HCT116 (cell line): ENCODE data around the gene AGGF1. TPM values are rescaled to one million over a fixed set of nuclear protein-coding genes. Genes with fewer than 3 reads are reported as not detected.
A peak's percentile ranks its signal among the peaks of the same experiment; 100 is the strongest.

Experiments used
- ATAC-seq: fragments of 200-7000 bp; cut with Tn5 transposase; 2 replicates; pipeline ENCODE4 v1.9.1; 2020; ENCODE audit warnings: mild to moderate bottlenecking, moderate library complexity
- BruUV-seq: library from RNA; stranded (reverse); fragments of 400-500 nt; replicated peaks from 2 replicates; lab custom pipeline; 2021; lab: Mats Ljungman, UMichigan
- CTCF ChIA-PET: fragments of 300-600 bp; sonication (Branson Sonifier 250); formaldehyde crosslinking; loops from one replicate; lab custom pipeline; 2021; ENCODE audit warnings: antibody characterized with exemption; lab: Charles Lee
- POLR2A ChIA-PET: fragments of 300-600, 350-600 bp; sonication (Branson Sonifier 250); formaldehyde crosslinking; loops from one replicate; lab custom pipeline; 2021; ENCODE audit warnings: antibody characterized with exemption; lab: Charles Lee
- RAD21 ChIA-PET, 2 experiments: fragments of 300-600 bp; sonication (Branson Sonifier 250); formaldehyde crosslinking; loops; one replicate each; lab custom pipeline; 2023; ENCODE audit warnings: low total read pairs in 2 of 2; ENCODE audit not compliant: uncharacterized antibody in 2 of 2, unreplicated experiment in 2 of 2, low non-redundant PET in 1 of 2; lab: Charles Lee
- DNase-seq: peaks from one replicate; pipeline ENCODE4 v3.0.0-alpha.2; 2010; ENCODE audit warnings: low read depth, low spot score
- H2AFZ ChIP-seq: fragments of 200-600 bp; shearing (Covaris generic), sonication (generic); 2 replicates; pipeline ENCODE4 v1.6.1; 2017; ENCODE audit warnings: low read depth, mixed run types, mixed read lengths, antibody characterized with exemption, low read length; ENCODE audit not compliant: poor library complexity, severe bottlenecking
- H3K27ac ChIP-seq: 2 replicates; pipeline ENCODE4 v1.5.1; 2012; ENCODE audit warnings: low read depth, low read length
- H3K27me3 ChIP-seq: fragments of 200-600 bp; sonication (generic); 2 replicates; pipeline ENCODE4 v1.6.1; 2016; ENCODE audit warnings: mixed run types, low read length, mixed read lengths; ENCODE audit not compliant: insufficient read depth
- H3K36me3 ChIP-seq, 2 experiments: fragments of 200-500 bp in 1 of 2; fragments of 200-600 bp in 1 of 2; sonication (Bioruptor generic) in 1 of 2; sonication (generic) in 1 of 2; 2 replicates each; pipeline versions ENCODE4 v1.5.1 to v1.6.1; 2014 to 2016; ENCODE audit warnings: low read length in 2 of 2, inconsistent platforms in 1 of 2, mixed read lengths in 1 of 2, mixed run types in 1 of 2; ENCODE audit not compliant: insufficient read depth in 2 of 2, control insufficient read depth in 1 of 2
- H3K4me1 ChIP-seq, 2 experiments: fragments of 200-600 bp in 1 of 2; sonication (generic) in 1 of 2; 2 replicates each; pipeline versions ENCODE4 v1.5.1 to v1.6.1; 2012 to 2017; ENCODE audit warnings: low read length in 2 of 2, inconsistent platforms in 1 of 2, mild to moderate bottlenecking in 1 of 2, mixed read lengths in 1 of 2, mixed run types in 1 of 2, moderate library complexity in 1 of 2; ENCODE audit not compliant: insufficient read depth in 2 of 2, control insufficient read depth in 1 of 2
- H3K4me2 ChIP-seq: fragments of 200-600 bp; sonication (generic); 2 replicates; pipeline ENCODE4 v1.6.1; 2017; ENCODE audit warnings: mixed run types, low read length, mixed read lengths
- H3K4me3 ChIP-seq, 2 experiments: fragments of 200-600 bp in 1 of 2; sonication (generic) in 1 of 2; replicated peaks in 1 of 2; 2 replicates each; pipeline ENCODE4 v1.5.1; 2011 to 2016; ENCODE audit warnings: low read length in 2 of 2, control low read depth in 1 of 2, low read depth in 1 of 2, mild to moderate bottlenecking in 1 of 2, mixed read lengths in 1 of 2, mixed run types in 1 of 2
- H3K79me2 ChIP-seq: fragments of 200-600 bp; sonication (generic); 2 replicates; pipeline ENCODE4 v1.6.1; 2017; ENCODE audit warnings: mild to moderate bottlenecking, mixed run types, low read length, moderate library complexity, mixed read lengths; ENCODE audit not compliant: insufficient read depth
- H3K9ac ChIP-seq: fragments of 200-600 bp; sonication (generic); 2 replicates; pipeline ENCODE4 v1.6.1; 2016; ENCODE audit warnings: low read length, mixed read lengths
- H3K9me2 ChIP-seq: fragments of 200-600 bp; sonication (generic), shearing (Covaris generic); 2 replicates; pipeline ENCODE4 v1.6.1; 2017; ENCODE audit warnings: mixed run types, mild to moderate bottlenecking, moderate library complexity; ENCODE audit not compliant: insufficient read depth
- H3K9me3 ChIP-seq, 2 experiments: fragments of 200-500 bp in 1 of 2; fragments of 200-600 bp in 1 of 2; sonication (Bioruptor generic) in 1 of 2; sonication (generic) in 1 of 2; 2 replicates each; pipeline ENCODE4 v1.6.1; 2014 to 2017; ENCODE audit warnings: low read length in 2 of 2, mixed read lengths in 2 of 2, inconsistent platforms in 1 of 2, low read depth in 1 of 2, mild to moderate bottlenecking in 1 of 2, mixed run types in 1 of 2, moderate library complexity in 1 of 2; ENCODE audit not compliant: control insufficient read depth in 1 of 2, insufficient read depth in 1 of 2
- H4K20me1 ChIP-seq: fragments of 200-600 bp; sonication (generic), shearing (Covaris generic); 2 replicates; pipeline ENCODE4 v1.6.1; 2017; ENCODE audit warnings: mixed run types, mild to moderate bottlenecking, moderate library complexity; ENCODE audit not compliant: insufficient read depth
- ATF3 ChIP-seq: IDR thresholded peaks from 2 replicates; pipeline ENCODE4 v1.6.1; 2012
- CBX3 ChIP-seq: IDR thresholded peaks from 2 replicates; pipeline ENCODE4 v1.6.1; 2012; ENCODE audit warnings: low read depth
- CEBPB ChIP-seq: IDR thresholded peaks from 2 replicates; pipeline ENCODE4 v1.6.1; 2012; ENCODE audit warnings: low read depth
- EGR1 ChIP-seq: IDR thresholded peaks from 2 replicates; pipeline ENCODE4 v1.6.1; 2012; ENCODE audit warnings: low read depth
- ELF1 ChIP-seq: IDR thresholded peaks from 2 replicates; pipeline ENCODE4 v1.6.1; 2012; ENCODE audit warnings: low read depth, borderline replicate concordance
- EZH2 ChIP-seq: fragments of 200-600 bp; sonication (generic); IDR thresholded peaks from 2 replicates; pipeline ENCODE4 v1.6.1; 2017; ENCODE audit warnings: antibody characterized with exemption, mixed run types
- EZH2phosphoT487 ChIP-seq: fragments of 200-600 bp; IDR thresholded peaks from 2 replicates; pipeline ENCODE4 v1.6.1; 2018; ENCODE audit warnings: antibody characterized with exemption, borderline replicate concordance
- FOSL1 ChIP-seq: IDR thresholded peaks from 2 replicates; pipeline ENCODE4 v1.6.1; 2012; ENCODE audit warnings: low read depth
- JUND ChIP-seq: IDR thresholded peaks from 2 replicates; pipeline ENCODE4 v1.6.1; 2012
- POLR2A ChIP-seq: IDR thresholded peaks from 2 replicates; pipeline ENCODE4 v1.7.0; 2011; ENCODE audit warnings: borderline replicate concordance; ENCODE audit not compliant: insufficient read depth, insufficient read length; ENCODE audit errors: extremely low read depth
- POLR2AphosphoS5 ChIP-seq: IDR thresholded peaks from 2 replicates; pipeline ENCODE4 v1.6.1; 2011; ENCODE audit warnings: mild to moderate bottlenecking, low read depth, low read length, moderate library complexity
- RAD21 ChIP-seq: IDR thresholded peaks from 2 replicates; pipeline ENCODE4 v1.6.1; 2012; ENCODE audit warnings: low read depth, mild to moderate bottlenecking
- SP1 ChIP-seq: IDR thresholded peaks from 2 replicates; pipeline ENCODE4 v1.6.1; 2012; ENCODE audit warnings: low read depth
- SRF ChIP-seq: IDR thresholded peaks from 2 replicates; pipeline ENCODE4 v1.6.1; 2012; ENCODE audit warnings: low read depth
- YY1 ChIP-seq: IDR thresholded peaks from 2 replicates; pipeline ENCODE4 v1.6.1; 2011; ENCODE audit warnings: low read length, low read depth, moderate library complexity, mild to moderate bottlenecking; ENCODE audit not compliant: insufficient replicate concordance; ENCODE audit errors: extremely low read depth
- ZFX ChIP-seq: fragments of 450-650 bp; IDR thresholded peaks from 2 replicates; pipeline ENCODE4 v1.6.1; 2017
- ZNF274 ChIP-seq: fragments of 200-500 bp; sonication (Bioruptor generic); IDR thresholded peaks from 2 replicates; pipeline ENCODE4 v1.6.1; 2014; ENCODE audit warnings: mild to moderate bottlenecking, low read depth, low read length, inconsistent platforms
- intact Hi-C: fragments of 100-400 bp; cut with micrococcal nuclease; formaldehyde crosslinking; loops from 2 replicates; pipeline ENCODE4 v1.10.0; 2022
- total RNA-seq: library from RNA; stranded (reverse); gene quantifications from one replicate; pipeline ENCODE4 v1.2.1, GENCODE V29; 2021; ENCODE audit not compliant: unreplicated experiment
- TF ChIP-seq, protein P1 (sequence below): IDR thresholded peaks from 2 replicates; pipeline ENCODE4 v1.6.1; 2011; ENCODE audit warnings: mild to moderate bottlenecking, low read length, moderate library complexity; ENCODE audit not compliant: insufficient replicate concordance; ENCODE audit errors: extremely low read depth
- TF ChIP-seq, protein P2 (sequence below): IDR thresholded peaks from 2 replicates; pipeline ENCODE4 v1.6.1; 2012

The AGGF1 gene
- total RNA-seq, 1 experiment from 2014 or later: 22.2 TPM

DNA sequence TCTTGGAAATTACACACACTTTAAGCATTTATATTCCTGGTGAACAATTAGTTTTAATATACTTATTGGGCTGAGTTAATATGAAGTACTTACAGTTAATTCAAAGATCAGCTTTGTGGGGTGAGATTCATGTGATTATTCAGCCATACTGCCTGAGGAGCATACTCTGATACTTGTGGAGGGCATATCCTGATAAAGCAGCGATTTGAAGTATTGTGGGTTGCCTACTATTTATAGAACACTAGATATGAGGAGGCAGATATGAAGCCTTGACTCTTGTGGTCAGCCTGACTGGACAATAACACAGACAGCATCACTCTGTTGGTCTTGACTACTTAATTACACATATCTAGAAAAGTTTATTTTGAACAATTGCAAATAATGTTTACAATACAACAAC is 27.0 kb upstream of the AGGF1 start:
- intact Hi-C loops: no loop called here
- TF ChIP-seq, protein P1, sequence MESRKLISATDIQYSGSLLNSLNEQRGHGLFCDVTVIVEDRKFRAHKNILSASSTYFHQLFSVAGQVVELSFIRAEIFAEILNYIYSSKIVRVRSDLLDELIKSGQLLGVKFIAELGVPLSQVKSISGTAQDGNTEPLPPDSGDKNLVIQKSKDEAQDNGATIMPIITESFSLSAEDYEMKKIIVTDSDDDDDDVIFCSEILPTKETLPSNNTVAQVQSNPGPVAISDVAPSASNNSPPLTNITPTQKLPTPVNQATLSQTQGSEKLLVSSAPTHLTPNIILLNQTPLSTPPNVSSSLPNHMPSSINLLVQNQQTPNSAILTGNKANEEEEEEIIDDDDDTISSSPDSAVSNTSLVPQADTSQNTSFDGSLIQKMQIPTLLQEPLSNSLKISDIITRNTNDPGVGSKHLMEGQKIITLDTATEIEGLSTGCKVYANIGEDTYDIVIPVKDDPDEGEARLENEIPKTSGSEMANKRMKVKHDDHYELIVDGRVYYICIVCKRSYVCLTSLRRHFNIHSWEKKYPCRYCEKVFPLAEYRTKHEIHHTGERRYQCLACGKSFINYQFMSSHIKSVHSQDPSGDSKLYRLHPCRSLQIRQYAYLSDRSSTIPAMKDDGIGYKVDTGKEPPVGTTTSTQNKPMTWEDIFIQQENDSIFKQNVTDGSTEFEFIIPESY: no peak
- TF ChIP-seq EGR1 (no peak), ATF3 (no peak), JUND (no peak), SRF (no peak), ZNF274 (no peak), SP1 (no peak), POLR2A (no peak), ZFX (no peak), CEBPB (no peak), POLR2AphosphoS5 (no peak), YY1 (no peak), RAD21 (no peak), EZH2phosphoT487 (no peak), FOSL1 (no peak), CBX3 (no peak), EZH2 (no peak), ELF1 (no peak)
- TF ChIP-seq, protein P2, sequence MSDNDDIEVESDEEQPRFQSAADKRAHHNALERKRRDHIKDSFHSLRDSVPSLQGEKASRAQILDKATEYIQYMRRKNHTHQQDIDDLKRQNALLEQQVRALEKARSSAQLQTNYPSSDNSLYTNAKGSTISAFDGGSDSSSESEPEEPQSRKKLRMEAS: no peak
- H3K9ac ChIP-seq: no peak overlapping the region
- no peak overlapping the region for H3K4me3 ChIP-seq
- H4K20me1 ChIP-seq: no peaks in the 10 kb centered on the region
- no peak overlapping the region for H3K27ac ChIP-seq
- no peak overlapping the region for H3K4me2 ChIP-seq
- no TSS peak for BruUV-seq
- H3K79me2 ChIP-seq: no peaks in the 10 kb centered on the region
- peak overlapping the region; percentile 4 for H2AFZ ChIP-seq
- POLR2A ChIA-PET: no interaction called here
- CTCF ChIA-PET: no interaction called here
- H3K27me3 ChIP-seq: no peaks in the 10 kb centered on the region
- ATAC-seq (no peak), DNase-seq (no peak)
- no peaks in the 10 kb centered on the region for H3K36me3 ChIP-seq
- RAD21 ChIA-PET: no interaction called here
- H3K9me2 ChIP-seq: no peaks in the 10 kb centered on the region
- no peaks in the 10 kb centered on the region for H3K9me3 ChIP-seq
- peaks cover 0 to 5% of the 10 kb centered on the region in 2 experiments; a peak in 1 of 4 replicates for H3K4me1 ChIP-seq
